ENCODE results near the gene ADGRL2. TPM values are rescaled to one million over a fixed set of nuclear protein-coding genes. Genes with fewer than 3 reads are reported as not detected.
A peak's percentile ranks its signal among the peaks of the same experiment; 100 is the strongest.
"Not testable (repeated sequence)": the region's sequence is repeated elsewhere in the genome, so short reads cannot be mapped to it uniquely, and the experiment has no call there.

The ADGRL2 gene
- polyA plus RNA-seq, 5 donors = 177 to 306 (median 263) TPM

GRCh38 chr1:81846630-81847029 is 45.9 kb downstream of the ADGRL2 start:
- DNase-seq = no peak

DNA sequence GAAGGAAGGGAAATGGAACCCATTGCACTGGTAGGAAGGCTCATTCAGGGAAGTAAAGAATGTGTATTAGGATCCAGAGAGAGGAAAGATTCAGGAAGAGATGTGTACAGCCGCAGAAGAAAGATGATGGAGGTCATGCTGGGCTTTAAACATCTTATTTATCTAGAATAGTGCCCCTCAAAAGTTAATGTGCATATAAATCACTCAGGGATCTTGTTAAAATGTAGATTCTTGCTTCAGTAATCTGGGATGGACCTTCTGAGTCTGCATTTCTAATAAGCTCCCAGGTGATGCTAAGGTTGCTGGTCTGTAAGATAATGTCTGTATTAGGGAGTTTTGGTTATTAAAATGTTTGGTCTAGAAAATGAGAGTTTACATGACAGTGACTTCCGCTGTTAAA is 46.3 kb downstream of the ADGRL2 start:
- no peak for DNase-seq

DNA sequence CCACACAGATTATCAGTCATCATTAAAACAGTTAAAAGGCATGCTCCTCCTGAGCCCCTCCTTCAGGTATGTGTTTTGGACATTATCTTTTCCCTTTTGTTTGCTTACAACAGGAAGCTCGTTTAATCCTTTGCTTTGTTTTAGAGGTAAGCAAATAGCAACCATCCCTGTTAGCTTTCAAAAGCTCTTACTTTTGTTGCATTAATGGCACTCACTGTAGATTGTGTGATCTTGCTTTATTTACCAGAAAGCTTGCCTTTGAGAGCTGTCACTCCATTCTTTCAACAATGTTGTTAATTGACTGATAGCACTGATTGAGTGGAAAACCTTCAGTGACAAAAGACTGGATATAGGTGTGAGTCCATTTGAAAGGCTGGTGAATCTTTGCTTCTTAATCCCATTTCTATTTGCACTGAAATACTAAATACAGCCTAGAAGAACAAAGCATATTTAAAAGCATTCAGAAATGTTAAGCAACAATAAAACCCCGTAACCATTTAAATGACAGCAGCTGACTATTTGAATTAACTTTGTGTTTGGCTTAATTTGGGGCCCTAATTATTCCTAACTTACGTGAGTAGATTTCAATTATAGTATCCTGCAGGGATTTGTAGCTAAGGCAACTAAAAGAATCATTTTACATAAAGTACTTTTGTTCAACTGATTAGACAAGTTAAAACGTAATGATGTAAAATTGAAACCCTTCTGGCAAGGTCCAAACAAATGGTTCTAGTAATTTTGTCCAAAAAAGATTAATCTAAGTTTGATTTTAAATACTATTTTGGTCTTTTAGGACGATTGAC is 48.3 kb downstream of the ADGRL2 start:
- no peak for DNase-seq

- DNase-seq = no peak
Measured at GRCh38 chr1:81850031-81850430, 49.3 kb downstream of the ADGRL2 start.

- no peak for DNase-seq
Measured at GRCh38 chr1:81850495-81850894, 49.8 kb downstream of the ADGRL2 start.

GRCh38 chr1:81851217-81851616 is 50.5 kb downstream of the ADGRL2 start:
- no peak for DNase-seq

GRCh38 chr1:81852961-81853360 is 52.2 kb downstream of the ADGRL2 start:
- no peak for DNase-seq

- DNase-seq = no peak
Measured at GRCh38 chr1:81867235-81867634, 66.5 kb downstream of the ADGRL2 start.

DNA sequence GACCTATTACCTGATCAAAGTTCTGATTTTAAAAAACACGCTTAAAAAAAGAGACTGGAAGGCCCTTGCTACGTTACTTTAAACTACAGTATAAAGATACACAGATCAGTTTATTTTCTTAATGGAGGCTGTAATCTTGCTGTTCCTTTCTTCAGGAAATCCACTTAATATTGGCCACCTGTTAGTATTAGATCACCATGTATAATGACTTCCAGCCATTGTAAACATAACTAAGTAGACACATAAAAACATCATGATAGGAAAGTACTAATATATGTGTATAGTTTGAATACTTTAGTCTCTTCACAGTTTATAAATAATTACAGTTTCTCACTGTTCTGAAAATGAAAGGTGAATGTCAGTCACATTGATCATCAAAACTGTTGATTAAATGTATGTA is 68.6 kb downstream of the ADGRL2 start:
- no peak for DNase-seq

- DNase-seq = not testable (repeated sequence)
Measured at GRCh38 chr1:81871091-81871490, 70.4 kb downstream of the ADGRL2 start.

- DNase-seq = no peak
Measured at GRCh38 chr1:81873946-81874345, 73.2 kb downstream of the ADGRL2 start.

DNA sequence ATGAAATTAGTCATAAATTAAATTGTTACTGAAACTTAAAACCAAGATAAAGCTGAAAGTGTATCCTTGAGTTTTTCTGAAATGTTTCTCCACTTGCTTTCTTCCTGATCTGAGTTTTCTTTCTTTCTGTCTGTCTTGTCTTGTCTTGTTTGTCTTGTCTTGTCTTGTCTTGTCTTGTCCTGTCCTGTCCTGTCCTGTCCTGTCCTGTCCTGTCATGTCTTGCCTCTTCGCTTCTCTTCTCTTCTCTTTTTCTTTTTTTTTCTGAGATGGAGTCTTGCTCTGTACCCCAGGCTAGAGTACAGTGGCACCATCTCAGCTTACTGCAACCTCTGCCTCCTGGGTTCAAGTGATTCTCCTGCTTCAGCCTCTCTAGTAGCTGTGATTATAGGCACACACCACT is 73.7 kb downstream of the ADGRL2 start:
- no peak for DNase-seq

- DNase-seq = no peak
Measured at GRCh38 chr1:81874940-81875339, 74.2 kb downstream of the ADGRL2 start.

DNA sequence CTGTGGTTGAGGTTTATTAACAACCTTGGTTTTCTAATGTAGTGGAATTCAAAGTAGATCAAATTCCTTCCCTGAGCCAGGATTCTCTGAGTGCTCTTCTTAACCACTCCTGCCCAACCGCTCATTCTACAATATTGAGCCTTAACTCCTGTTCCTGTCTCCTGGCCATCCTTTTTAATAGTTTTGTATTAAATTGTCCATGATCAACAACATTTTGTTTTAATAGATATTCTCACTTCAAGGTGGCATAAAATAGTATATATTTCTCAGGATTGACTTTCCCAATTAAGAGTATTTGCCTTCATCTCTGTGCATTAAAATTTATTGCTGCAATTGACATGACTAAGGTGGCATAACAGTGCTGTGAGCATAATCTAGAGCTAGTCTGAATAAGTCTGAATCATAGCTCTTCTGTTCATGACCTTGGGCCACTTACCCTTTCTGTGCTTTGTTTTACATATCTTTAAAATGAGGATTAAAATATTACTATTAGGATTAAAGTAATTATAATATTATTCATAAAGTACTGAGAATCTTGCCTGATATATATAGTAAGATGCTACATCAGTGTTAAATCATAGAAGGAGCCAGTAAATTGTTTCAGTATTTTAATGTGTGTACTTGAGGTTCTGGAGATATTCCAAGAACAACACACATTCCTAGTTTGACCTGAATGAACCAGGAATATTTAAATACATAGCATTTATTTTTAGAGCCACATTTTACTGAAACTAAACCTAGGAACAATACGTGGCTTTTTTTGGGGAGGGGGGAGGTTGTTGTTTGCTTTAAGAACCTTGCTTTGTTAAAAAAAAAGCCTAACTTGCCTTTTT is 76.4 kb downstream of the ADGRL2 start:
- DNase-seq = no peak

- DNase-seq = no peak
Measured at GRCh38 chr1:81877940-81878339, 77.2 kb downstream of the ADGRL2 start.

GRCh38 chr1:81878538-81878937 is 77.8 kb downstream of the ADGRL2 start:
- DNase-seq = peak in 1 of 2 donors; percentile 14

- no peak for DNase-seq
Measured at GRCh38 chr1:81880781-81881180, 80.0 kb downstream of the ADGRL2 start.

DNA sequence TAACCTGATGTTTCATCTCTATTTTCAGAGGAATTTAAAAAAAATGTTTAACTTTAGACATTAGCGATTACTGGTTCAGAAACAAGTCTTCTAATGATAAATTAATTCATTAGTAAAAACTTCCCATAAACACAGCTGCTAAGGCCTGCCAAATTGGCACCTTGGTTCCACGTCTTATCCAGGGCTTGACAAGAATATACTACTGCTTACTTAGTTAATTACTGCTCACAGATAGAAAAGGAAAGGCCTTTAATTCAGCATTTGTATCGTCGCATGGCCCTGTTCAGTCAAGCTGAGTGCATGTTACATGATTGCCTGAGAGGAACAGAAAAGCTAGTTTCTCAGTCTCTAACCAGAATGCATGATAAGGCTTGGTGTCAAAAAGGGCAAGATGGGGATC is 84.6 kb downstream of the ADGRL2 start:
- DNase-seq = no peak

DNA sequence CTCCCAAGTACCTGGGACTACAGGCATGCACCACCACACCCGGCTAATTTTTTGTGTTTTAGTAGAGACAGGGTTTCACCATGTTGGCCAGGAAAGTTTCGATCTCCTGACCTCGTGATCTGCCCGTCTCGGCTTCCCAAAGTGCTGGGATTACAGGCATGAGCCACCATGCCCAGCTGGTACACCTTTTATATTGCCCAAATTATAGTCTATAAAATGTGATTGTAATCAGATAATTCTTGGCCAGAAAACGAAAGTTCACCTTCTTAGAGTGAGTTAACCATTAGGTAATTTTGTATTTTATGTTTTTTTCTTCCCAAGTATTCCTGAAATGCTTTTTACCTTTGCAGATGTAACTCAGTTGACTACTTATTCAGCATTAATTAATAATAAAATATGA is 85.6 kb downstream of the ADGRL2 start:
- not testable (repeated sequence) for DNase-seq

- DNase-seq = no peak
Measured at GRCh38 chr1:81887421-81888144, 86.8 kb downstream of the ADGRL2 start.

DNA sequence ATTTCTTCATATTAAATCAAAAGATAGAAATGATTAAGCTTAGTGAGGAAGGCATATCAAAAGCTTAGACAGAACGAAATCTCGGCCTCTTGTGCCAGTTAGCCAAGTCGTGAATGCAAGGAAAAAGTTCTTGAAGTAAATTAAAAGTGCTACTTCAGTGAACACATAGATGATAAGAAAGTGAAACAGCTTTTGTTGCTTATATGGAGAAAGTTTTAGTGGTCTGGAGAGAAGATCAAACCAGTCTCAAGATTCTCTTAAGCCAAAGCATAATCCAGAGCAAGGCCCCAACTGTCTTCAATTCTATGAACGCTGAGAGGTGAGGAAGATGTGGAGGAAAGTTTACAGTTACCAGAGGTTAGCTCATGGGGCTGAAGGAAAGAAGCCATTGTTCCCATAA is 88.4 kb downstream of the ADGRL2 start:
- DNase-seq = no peak

DNA sequence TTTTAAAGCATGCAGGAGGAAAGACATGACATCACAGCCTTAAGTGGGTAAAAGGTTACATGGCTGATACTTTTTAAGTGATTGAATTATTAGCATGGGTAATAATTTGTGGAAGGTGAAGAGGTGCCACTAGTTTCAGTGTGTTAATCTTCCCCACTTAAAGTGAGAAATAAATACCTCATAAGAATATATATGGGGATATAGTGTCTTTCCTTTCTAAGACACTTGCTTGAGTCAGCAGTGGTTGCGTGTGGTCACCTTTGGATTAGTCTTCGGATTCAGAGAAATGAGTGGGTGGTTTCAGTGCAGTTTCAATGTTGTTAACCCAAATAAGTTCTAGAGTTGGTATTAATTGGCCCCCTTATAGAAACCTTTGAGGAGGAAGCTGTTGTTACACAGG is 94.1 kb downstream of the ADGRL2 start:
- DNase-seq = no peak
